ENCODE results near the gene MEX3B. TPM values are rescaled to one million over a fixed set of nuclear protein-coding genes. Genes with fewer than 3 reads are reported as not detected.
"Not testable (repeated sequence)": the region's sequence is repeated elsewhere in the genome, so short reads cannot be mapped to it uniquely, and the experiment has no call there.

Gene MEX3B
- total RNA-seq, 1 experiment from 2014 or later = 2.0 TPM

GRCh38 chr15:82003916-82004315 lies 41.9 kb downstream of the MEX3B start:
- Mint-ChIP-seq H3K36me3 (ENCODE audit: insufficient read depth, unreplicated experiment) (no peaks in the 10 kb centered on the region), H3K9me3 (ENCODE audit: low read depth, unreplicated experiment) (peaks cover 2% of the 10 kb centered on the region), H3K27me3 (ENCODE audit: unreplicated experiment) (peaks cover 2% of the 10 kb centered on the region), H3K27ac (ENCODE audit: unreplicated experiment) (no peak overlapping the region), H3K4me1 (ENCODE audit: low read depth, unreplicated experiment) (no peaks in the 10 kb centered on the region), H3K4me3 (ENCODE audit: low read depth, unreplicated experiment) (no peak overlapping the region)
- no peak for TF ChIP-seq CTCF (IDR thresholded peaks at IDR 0.05; ENCODE audit: unreplicated experiment)
- intact Hi-C loops (cut with micrococcal nuclease; ENCODE audit: unreplicated experiment) = no loop called here
- no peak for DNase-seq
- BruUV-seq (replicated peaks) = no TSS peak
- CTCF ChIA-PET = no interaction called here

- BruUV-seq (replicated peaks); intact Hi-C loops (cut with micrococcal nuclease; ENCODE audit: unreplicated experiment); H3K9me3 Mint-ChIP-seq (ENCODE audit: low read depth, unreplicated experiment); CTCF ChIA-PET; H3K4me3 Mint-ChIP-seq (ENCODE audit: low read depth, unreplicated experiment); H3K36me3 Mint-ChIP-seq (ENCODE audit: insufficient read depth, unreplicated experiment); DNase-seq; H3K4me1 Mint-ChIP-seq (ENCODE audit: low read depth, unreplicated experiment); H3K27ac Mint-ChIP-seq (ENCODE audit: unreplicated experiment); H3K27me3 Mint-ChIP-seq (ENCODE audit: unreplicated experiment): not testable (repeated sequence)
These were observed 50.7 kb downstream of the MEX3B start for GRCh38 chr15:81995081-81995480.

- intact Hi-C loops (cut with micrococcal nuclease; ENCODE audit: unreplicated experiment) = no loop called here
- no TSS peak for BruUV-seq (replicated peaks)
- no peaks in the 10 kb centered on the region for H3K27me3 Mint-ChIP-seq (ENCODE audit: unreplicated experiment)
- CTCF ChIA-PET = no interaction called here
- H3K9me3 Mint-ChIP-seq (ENCODE audit: low read depth, unreplicated experiment) = peaks cover 7% of the 10 kb centered on the region
- no peak overlapping the region for H3K4me3 Mint-ChIP-seq (ENCODE audit: low read depth, unreplicated experiment)
- H3K4me1 Mint-ChIP-seq (ENCODE audit: low read depth, unreplicated experiment) = no peaks in the 10 kb centered on the region
- DNase-seq = no peak
- no peak for TF ChIP-seq CTCF (IDR thresholded peaks at IDR 0.05; ENCODE audit: unreplicated experiment)
- H3K36me3 Mint-ChIP-seq (ENCODE audit: insufficient read depth, unreplicated experiment) = no peaks in the 10 kb centered on the region
- no peak overlapping the region for H3K27ac Mint-ChIP-seq (ENCODE audit: unreplicated experiment)
These were observed 53.3 kb downstream of the MEX3B start for GRCh38 chr15:81992523-81992922.

Other genes with a start within 250 kb of the MEX3B start
- gene EFL1, start 216.7 kb upstream of the MEX3B start, total RNA-seq (2022) = 29.1 and 31.9 TPM in 2 replicates
- 1.9 and 5.3 TPM in 2 replicates for gene SAXO2, start 216.8 kb upstream of the MEX3B start, total RNA-seq (2022)

All from Calu3 (cell line).